ENCODE measurements around the gene OLFML2A. TPM values are rescaled to one million over a fixed set of nuclear protein-coding genes. Genes with fewer than 3 reads are reported as not detected.

The OLFML2A gene
- polyA plus RNA-seq, 2 of the 4 experiments (the other 2 are of a cell fraction), result 8.2 to 14.5 TPM

- H3K9me3 ChIP-seq, result no peaks in the 10 kb centered on the region
- peaks cover 37% of the 10 kb centered on the region for H3K4me1 ChIP-seq
Measured at GRCh38 chr9:124853605-124854143, 76.7 kb downstream of the OLFML2A start.

GRCh38 chr9:124854161-124854560 is 77.2 kb downstream of the OLFML2A start:
- peaks cover 41% of the 10 kb centered on the region for H3K4me1 ChIP-seq
- no peak overlapping the region for H3K27ac ChIP-seq
- no peak overlapping the region for H3K4me3 ChIP-seq
- FAIRE-seq (no peak), DNase-seq (ENCODE audit: low read depth in 1 of 2, low spot score in 1 of 2) (no peak), ATAC-seq (no peak)
- TF ChIP-seq ELK1 (IDR thresholded peaks at IDR 0.05; ENCODE audit: low read depth, low read length) (no peak), JUN (IDR thresholded peaks at IDR 0.05) (no peak), ZSCAN20 (CRISPR knock-in tag; IDR thresholded peaks at IDR 0.05) (no peak), ESRRA (IDR thresholded peaks at IDR 0.05; ENCODE audit: borderline replicate concordance, low read length) (no peak), NPAS2 (CRISPR knock-in tag; IDR thresholded peaks at IDR 0.05; ENCODE audit: borderline replicate concordance) (no peak), NR3C1 (IDR thresholded peaks at IDR 0.05) (no peak), HOXB5 (CRISPR knock-in tag; IDR thresholded peaks at IDR 0.05) (no peak), CHD2 (IDR thresholded peaks at IDR 0.05; ENCODE audit: low read length, partially characterized antibody) (no peak), RNF2 (IDR thresholded peaks at IDR 0.05; ENCODE audit: borderline replicate concordance, low read depth) (no peak), CBX2 (IDR thresholded peaks at IDR 0.05; ENCODE audit: borderline replicate concordance, low read depth) (no peak), KDM1A (IDR thresholded peaks at IDR 0.05; ENCODE audit: low read depth) (no peak), RARB (CRISPR knock-in tag; IDR thresholded peaks at IDR 0.05) (no peak), ZNF302 (CRISPR knock-in tag; IDR thresholded peaks at IDR 0.05) (no peak), CBX8 (IDR thresholded peaks at IDR 0.05) (no peak)
- TF ChIP-seq, protein P1, sequence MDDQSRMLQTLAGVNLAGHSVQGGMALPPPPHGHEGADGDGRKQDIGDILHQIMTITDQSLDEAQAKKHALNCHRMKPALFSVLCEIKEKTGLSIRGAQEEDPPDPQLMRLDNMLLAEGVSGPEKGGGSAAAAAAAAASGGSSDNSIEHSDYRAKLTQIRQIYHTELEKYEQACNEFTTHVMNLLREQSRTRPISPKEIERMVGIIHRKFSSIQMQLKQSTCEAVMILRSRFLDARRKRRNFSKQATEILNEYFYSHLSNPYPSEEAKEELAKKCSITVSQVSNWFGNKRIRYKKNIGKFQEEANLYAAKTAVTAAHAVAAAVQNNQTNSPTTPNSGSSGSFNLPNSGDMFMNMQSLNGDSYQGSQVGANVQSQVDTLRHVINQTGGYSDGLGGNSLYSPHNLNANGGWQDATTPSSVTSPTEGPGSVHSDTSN (IDR thresholded peaks at IDR 0.05), result no peak
- CTCF ChIA-PET, result interaction anchor here (0.6 to 43.0 kb wide), 30 partner anchors 10 to 850 kb away, joined by 3 to 2512 read pairs (median 5); partner anchors contain the start of genes ARPC5L, NR6A1, OLFML2A and RPL35
- POLR2A ChIA-PET, result interaction anchor here (0.9 to 5.5 kb wide), 5 partner anchors 8 to 387 kb away, joined by 4 to 52 read pairs (median 12); partner anchors contain the start of genes ARPC5L, NR6A1, OLFML2A and RPL35
- no peak overlapping the region for H3K4me2 ChIP-seq
- WGBS (ENCODE audit: missing lambda C conversion rate), result 91% methylated on average over 8 of the region's 8 CpGs
- H3K9me3 ChIP-seq, result no peaks in the 10 kb centered on the region

More at GRCh38 chr9:124853605-124854143, 76.7 kb downstream of the OLFML2A start:
- H3K4me3 ChIP-seq, result peak overlapping the region; percentile 45
- DNase-seq (ENCODE audit: low read depth in 1 of 2, low spot score in 1 of 2), result no peak
- peak overlapping the region; percentile 53 to 81 for H3K27ac ChIP-seq
- peak; percentile 1; a peak in 3 of 6 replicates for ATAC-seq
- FAIRE-seq, result no peak
- ChIA-PET CTCF (interaction anchor here (0.6 to 43.0 kb wide), 46 partner anchors 10 to 850 kb away, joined by 3 to 2512 read pairs (median 5); partner anchors contain the start of genes ARPC5L, NR6A1, OLFML2A and RPL35), POLR2A (interaction anchor here (1.3 to 5.5 kb wide), 4 partner anchors 8 to 388 kb away, joined by 4 to 52 read pairs (median 14); partner anchors contain the start of genes ARPC5L, HSPA5, NR6A1 and OLFML2A)
- TF ChIP-seq, protein P1 (IDR thresholded peaks at IDR 0.05), result no peak
- no peak for TF ChIP-seq HEYL (CRISPR knock-in tag; IDR thresholded peaks at IDR 0.05)
- no peak for TF ChIP-seq ZNF302 (CRISPR knock-in tag; IDR thresholded peaks at IDR 0.05)
- H3K4me2 ChIP-seq, result peak overlapping the region; percentile 86
- WGBS (ENCODE audit: missing lambda C conversion rate), result 69% methylated on average over 8 of the region's 11 CpGs

DNA sequence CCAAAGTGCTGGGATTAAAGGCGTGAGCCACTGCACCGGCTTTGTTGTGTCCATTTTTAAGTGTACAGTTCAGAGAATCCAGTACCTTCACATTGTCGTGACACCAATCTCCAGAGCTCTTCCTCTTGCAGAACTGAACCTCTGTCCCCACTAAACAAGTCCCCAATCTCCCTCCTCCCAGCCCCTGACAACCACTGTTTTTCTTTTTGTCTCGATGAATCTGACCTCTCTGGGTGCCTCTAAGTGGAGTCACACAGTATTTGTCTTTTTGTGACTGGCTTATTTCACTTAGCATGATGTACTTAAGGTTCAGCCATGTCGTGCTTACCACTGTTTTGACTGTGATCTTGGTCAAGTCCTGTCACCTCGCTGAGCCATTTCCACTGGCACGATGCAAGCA is 77.9 kb downstream of the OLFML2A start:
- FAIRE-seq (no peak), ATAC-seq (no peak), DNase-seq (ENCODE audit: low read depth in 1 of 2, low spot score in 1 of 2) (no peak)
- Histone ChIP-seq H3K9me3 (no peaks in the 10 kb centered on the region), H3K4me1 (peaks cover 41% of the 10 kb centered on the region), H3K4me2 (no peak overlapping the region), H3K4me3 (no peak overlapping the region), H3K27ac (no peak overlapping the region)
- WGBS (ENCODE audit: missing lambda C conversion rate), result 57% methylated on average over 7 of the region's 7 CpGs
- ChIA-PET CTCF (interaction anchor here (1.8 to 43.0 kb wide), 7 partner anchors 19 to 520 kb away, joined by 5 to 2512 read pairs (median 39); partner anchors contain the start of genes NR6A1 and OLFML2A), POLR2A (interaction anchor here (0.6 to 5.5 kb wide), 4 partner anchors 9 to 387 kb away, joined by 4 to 52 read pairs (median 4); partner anchors contain the start of gene NR6A1)
- TF ChIP-seq PHF8 (IDR thresholded peaks at IDR 0.05; ENCODE audit: borderline replicate concordance, low read depth) (no peak), CHD4 (IDR thresholded peaks at IDR 0.05; ENCODE audit: borderline replicate concordance) (no peak), NPAS2 (CRISPR knock-in tag; IDR thresholded peaks at IDR 0.05; ENCODE audit: borderline replicate concordance) (no peak), POLR2AphosphoS2 (conservative IDR thresholded peaks at IDR 0.05; ENCODE audit: low read length) (no peak), TP53 (CRISPR knock-in tag; IDR thresholded peaks at IDR 0.05) (no peak), RFX5 (IDR thresholded peaks at IDR 0.05) (no peak), KDM5A (IDR thresholded peaks at IDR 0.05) (no peak)

All from A549 (cell line).